Measurements from ENCODE around the gene IFT122.
"Not testable (repeated sequence)": the region's sequence is repeated elsewhere in the genome, so short reads cannot be mapped to it uniquely, and the experiment has no call there.

Gene IFT122

DNA sequence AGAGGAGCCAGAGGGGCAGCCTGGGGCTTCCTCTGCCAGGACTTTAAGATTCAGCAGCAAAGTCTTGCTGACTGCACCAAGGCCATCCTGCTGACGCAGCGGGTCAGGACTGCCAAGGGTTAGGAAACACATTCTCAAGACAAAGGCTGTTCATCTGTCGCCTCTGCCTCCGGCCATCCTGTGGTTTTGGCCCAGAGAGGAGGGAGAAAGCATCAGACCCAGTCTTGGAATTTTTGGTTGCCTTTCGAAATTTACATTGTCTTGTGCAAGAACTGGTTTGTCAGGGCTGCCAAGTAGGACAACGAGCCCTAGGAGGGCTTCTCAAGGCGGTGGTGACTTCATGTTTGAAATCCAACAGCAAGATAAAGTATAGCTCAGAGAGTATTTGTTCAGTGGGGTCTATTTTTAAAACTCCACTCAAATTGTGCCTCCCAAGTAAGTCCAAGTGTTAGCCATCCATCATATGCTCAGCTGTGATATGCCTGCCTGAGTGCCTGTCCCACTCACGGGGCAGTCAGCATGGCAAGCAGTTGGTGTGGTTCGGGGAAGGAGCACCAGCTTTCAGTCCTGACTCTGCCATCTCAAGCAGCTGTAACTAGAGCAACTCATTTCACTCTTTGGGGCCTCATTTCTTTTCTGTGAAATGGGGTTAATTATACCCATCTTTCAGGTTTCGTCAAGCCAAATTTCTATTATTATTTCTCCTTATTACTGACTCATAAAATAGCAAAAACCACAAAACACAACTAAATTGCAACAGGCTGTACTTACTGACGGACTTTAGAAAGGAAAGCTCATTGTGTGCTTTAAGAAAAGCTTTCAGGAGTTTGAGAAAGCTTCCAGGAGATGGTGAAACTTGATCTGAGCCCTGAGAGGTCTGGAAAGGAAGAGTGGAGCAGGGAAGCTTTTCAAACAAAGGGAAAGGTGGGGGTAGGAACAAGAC is 46.0 kb downstream of the IFT122 start:
- no peaks in the 10 kb centered on the region for H3K27me3 Mint-ChIP-seq (ENCODE audit: low read depth)
- H3K27ac Mint-ChIP-seq: peak overlapping the region; percentile 87 to 96 (median 89)
- H3K9me3 Mint-ChIP-seq: no peaks in the 10 kb centered on the region
- peaks cover 73% of the 10 kb centered on the region for H3K4me1 Mint-ChIP-seq
- peak overlapping the region in 1 of 3 experiments; percentile 7 for H3K4me3 Mint-ChIP-seq
- peaks cover 22% of the 10 kb centered on the region for H3K36me3 Mint-ChIP-seq (ENCODE audit: low read depth)
- no peak for TF ChIP-seq CTCF (IDR thresholded peaks at IDR 0.05; ENCODE audit: unreplicated experiment in 3 of 3)

DNA sequence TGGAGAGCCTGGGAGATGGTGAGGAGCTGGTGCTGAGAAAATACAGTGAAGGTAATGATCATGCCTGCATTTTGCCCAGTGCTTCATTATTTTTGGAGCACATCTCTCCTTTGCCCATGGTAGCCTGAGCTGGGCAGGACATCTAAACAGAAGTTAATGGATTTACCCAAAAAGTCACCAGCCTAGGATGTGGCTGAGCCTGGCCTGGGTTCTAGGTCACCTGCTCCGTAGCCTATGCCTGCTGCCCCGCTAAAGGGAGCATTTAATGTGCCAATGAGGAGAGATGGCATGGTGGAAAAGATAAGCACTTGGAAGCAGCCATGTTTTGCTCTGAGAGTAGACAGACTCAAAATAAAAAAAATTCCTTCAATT is 46.6 kb downstream of the IFT122 start:
- Mint-ChIP-seq H3K4me3 (peak overlapping the region in 1 of 3 experiments; percentile 7), H3K4me1 (peaks cover 66% of the 10 kb centered on the region), H3K36me3 (ENCODE audit: low read depth) (peaks cover 20% of the 10 kb centered on the region), H3K27me3 (ENCODE audit: low read depth) (no peaks in the 10 kb centered on the region), H3K27ac (peak overlapping the region; percentile 87 to 96 (median 89)), H3K9me3 (no peaks in the 10 kb centered on the region)
- TF ChIP-seq CTCF (IDR thresholded peaks at IDR 0.05; ENCODE audit: unreplicated experiment in 3 of 3): no peak

DNA sequence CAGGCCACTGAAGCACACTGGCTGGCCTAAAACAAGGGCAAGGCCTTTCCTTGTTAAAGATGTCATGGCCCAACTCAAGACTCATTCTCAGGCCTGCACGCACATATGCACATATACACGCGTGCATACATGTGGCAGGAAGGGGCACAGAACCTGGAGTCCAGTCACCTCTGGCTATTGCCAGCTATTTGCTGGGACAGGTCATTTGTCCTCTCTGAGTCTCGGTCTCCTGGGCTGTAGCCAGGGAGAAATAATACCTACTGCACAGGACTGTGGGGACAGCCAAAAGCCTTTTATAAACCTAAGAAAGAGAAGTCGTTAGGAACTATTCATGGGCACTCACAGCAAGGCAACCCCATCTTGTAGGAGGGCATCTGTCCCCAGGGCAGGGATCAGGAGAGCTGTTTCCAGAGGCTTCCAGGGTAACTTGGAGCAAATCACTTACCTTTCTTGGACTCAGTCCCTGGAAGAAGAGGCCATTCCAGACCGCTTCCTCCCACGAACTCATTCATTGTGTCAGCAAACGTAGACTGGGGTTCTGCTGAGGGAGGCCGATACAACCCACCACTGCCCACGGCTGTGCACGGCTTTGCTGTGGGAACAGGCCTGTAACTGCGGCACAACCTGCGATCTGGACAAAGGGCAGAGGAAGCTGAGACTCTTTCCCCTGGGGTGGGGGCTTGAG is 47.3 kb downstream of the IFT122 start:
- Mint-ChIP-seq H3K4me1 (peaks cover 59% of the 10 kb centered on the region), H3K27me3 (ENCODE audit: low read depth) (no peaks in the 10 kb centered on the region), H3K9me3 (no peaks in the 10 kb centered on the region), H3K27ac (peak overlapping the region; percentile 87 to 96 (median 89)), H3K36me3 (ENCODE audit: low read depth) (peaks cover 27% of the 10 kb centered on the region), H3K4me3 (peak overlapping the region in 1 of 3 experiments; percentile 19)
- TF ChIP-seq CTCF (IDR thresholded peaks at IDR 0.05; ENCODE audit: unreplicated experiment in 3 of 3): no peak

DNA sequence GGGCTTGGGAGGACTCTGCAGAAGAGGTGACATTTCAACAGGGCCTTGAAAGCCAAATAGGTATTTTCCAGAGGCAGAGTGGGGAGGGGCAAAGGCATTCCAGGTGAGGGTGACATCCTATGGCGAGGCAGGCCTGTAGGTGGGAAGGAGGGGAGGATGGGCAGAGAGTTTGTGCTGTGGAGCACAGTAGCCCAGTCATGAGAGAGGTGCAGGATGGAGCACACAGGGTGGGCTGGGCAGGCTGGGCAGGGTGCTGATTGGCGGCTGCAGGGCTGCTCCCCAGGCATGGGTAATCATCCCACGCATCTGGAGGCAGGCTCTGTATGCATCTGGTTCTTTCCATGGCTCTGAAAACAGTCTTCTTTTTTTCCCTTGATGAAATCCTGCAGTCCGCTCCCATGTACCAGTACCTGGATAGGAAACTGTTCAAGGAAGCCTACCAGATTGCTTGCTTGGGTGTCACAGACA is 47.9 kb downstream of the IFT122 start:
- Mint-ChIP-seq H3K4me3 (peak overlapping the region in 1 of 3 experiments; percentile 19), H3K4me1 (peaks cover 55% of the 10 kb centered on the region), H3K27ac (peak overlapping the region; percentile 87 to 96 (median 89)), H3K36me3 (ENCODE audit: low read depth) (peaks cover 26% of the 10 kb centered on the region)
- H3K27me3 Mint-ChIP-seq (ENCODE audit: low read depth); H3K9me3 Mint-ChIP-seq: not testable (repeated sequence)

DNA sequence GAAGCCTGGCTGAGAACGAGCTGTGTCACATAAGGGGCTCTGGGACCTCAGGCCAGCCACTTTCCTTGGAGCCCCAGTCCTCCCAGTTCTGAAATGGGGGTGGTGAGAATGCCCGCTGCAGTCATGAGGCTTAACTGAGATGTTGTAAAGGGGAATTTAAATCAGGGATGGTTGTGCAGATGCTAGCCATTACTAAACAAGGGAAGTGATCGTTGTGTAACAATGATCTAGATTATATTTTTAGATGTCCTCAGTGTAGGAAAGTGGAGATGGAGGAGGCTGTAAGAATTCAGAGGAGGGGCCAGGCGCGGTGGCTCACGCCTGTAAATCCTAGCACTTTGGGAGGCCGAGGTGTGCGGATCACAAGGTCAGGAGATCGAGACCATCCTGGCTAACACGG is 49.2 kb downstream of the IFT122 start:
- H3K27ac Mint-ChIP-seq; H3K27me3 Mint-ChIP-seq (ENCODE audit: low read depth); H3K9me3 Mint-ChIP-seq; H3K4me3 Mint-ChIP-seq: not testable (repeated sequence)
- peaks cover 35% of the 10 kb centered on the region for H3K36me3 Mint-ChIP-seq (ENCODE audit: low read depth)
- H3K4me1 Mint-ChIP-seq: peaks cover 47% of the 10 kb centered on the region

DNA sequence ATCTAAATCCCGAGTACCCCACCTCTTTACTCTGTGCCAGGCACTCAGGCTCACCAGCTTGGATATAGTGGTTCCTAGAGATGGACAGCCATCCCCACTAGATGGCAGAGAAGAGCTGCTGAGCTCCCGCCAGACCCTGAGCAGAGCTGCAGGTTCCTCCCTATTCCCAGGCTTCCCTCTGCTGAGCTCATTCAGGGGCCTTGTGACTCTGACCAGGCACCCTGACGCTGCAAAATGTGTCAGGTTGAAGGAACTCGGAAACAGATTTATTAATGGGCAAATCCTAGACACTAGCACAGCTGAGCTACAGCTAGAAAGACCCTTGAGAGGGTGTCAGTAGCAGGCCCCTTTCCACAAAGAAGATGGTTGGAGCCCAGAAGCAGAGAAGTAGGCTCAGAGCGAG is 50.2 kb downstream of the IFT122 start:
- H3K36me3 Mint-ChIP-seq (ENCODE audit: low read depth): peaks cover 40% of the 10 kb centered on the region
- peak; percentile 87 to 93 (median 87) for TF ChIP-seq CTCF (IDR thresholded peaks at IDR 0.05; ENCODE audit: unreplicated experiment in 3 of 3)
- H3K27ac Mint-ChIP-seq: peak overlapping the region; percentile 68 to 78 (median 69)
- H3K9me3 Mint-ChIP-seq: no peaks in the 10 kb centered on the region
- no peak overlapping the region for H3K4me3 Mint-ChIP-seq
- H3K4me1 Mint-ChIP-seq: peaks cover 42% of the 10 kb centered on the region
- H3K27me3 Mint-ChIP-seq (ENCODE audit: low read depth): no peaks in the 10 kb centered on the region

DNA sequence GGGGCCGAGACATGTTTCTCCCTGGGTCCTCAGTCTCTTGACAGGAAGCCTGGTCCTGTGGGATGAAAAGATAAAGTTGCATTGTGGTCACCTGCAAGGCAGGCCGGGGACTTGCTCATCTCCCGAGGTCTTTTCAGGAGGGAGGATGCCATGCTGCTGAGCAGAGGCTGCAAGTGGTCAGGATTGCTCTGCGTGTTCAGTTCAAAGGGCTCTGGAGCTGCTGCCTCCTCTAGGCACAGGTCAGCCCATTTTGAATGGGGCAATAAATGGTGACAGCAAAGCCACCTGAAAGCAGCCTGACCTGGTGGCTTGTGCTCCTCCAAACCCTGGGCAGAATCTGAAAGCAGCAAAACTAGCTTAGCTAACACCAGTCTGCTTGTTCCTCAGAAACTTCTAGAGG is 51.1 kb downstream of the IFT122 start:
- H3K27me3 Mint-ChIP-seq (ENCODE audit: low read depth); H3K9me3 Mint-ChIP-seq; H3K4me3 Mint-ChIP-seq: not testable (repeated sequence)
- Mint-ChIP-seq H3K4me1 (peaks cover 34% of the 10 kb centered on the region), H3K27ac (peak overlapping the region in 1 of 3 experiments; percentile 68), H3K36me3 (ENCODE audit: low read depth) (peaks cover 36% of the 10 kb centered on the region)

Data from nephron (organoid).